RWPE2 (cell line): Measurements from ENCODE around the gene PPFIA2.

Experiments used
- ATAC-seq: fragments of 200-7000 bp; cut with Tn5 transposase; 3 replicates; pipeline ENCODE4 v1.9.1; 2021; ENCODE audit warnings: low read depth
- DNase-seq: peaks from one replicate; pipeline ENCODE4 v3.0.0-alpha.2; 2020; ENCODE audit warnings: low spot score
- H3K27ac ChIP-seq: fragments of 450-650 bp; 2 replicates; pipeline ENCODE4 v1.5.1; 2017; ENCODE audit warnings: mild to moderate bottlenecking; ENCODE audit not compliant: poor library complexity, severe bottlenecking
- H3K27me3 ChIP-seq: fragments of 250-450 bp; sonication (Bioruptor Pico); 2 replicates; pipeline ENCODE4 v1.5.1; 2021; ENCODE audit warnings: mild to moderate bottlenecking, moderate library complexity; ENCODE audit not compliant: insufficient read depth, poor library complexity, severe bottlenecking
- H3K36me3 ChIP-seq: fragments of 250-450 bp; sonication (Bioruptor Pico); 2 replicates; pipeline ENCODE4 v1.5.1; 2020; ENCODE audit warnings: low read depth, mild to moderate bottlenecking, moderate library complexity
- H3K4me1 ChIP-seq: fragments of 250-450 bp; sonication (Bioruptor Pico); 2 replicates; pipeline ENCODE4 v1.5.1; 2021; ENCODE audit warnings: mild to moderate bottlenecking, moderate library complexity; ENCODE audit not compliant: insufficient read depth, poor library complexity, severe bottlenecking
- H3K4me3 ChIP-seq: fragments of 250-450 bp; sonication (Bioruptor Pico); 2 replicates; pipeline ENCODE4 v1.5.1; 2021; ENCODE audit warnings: mild to moderate bottlenecking, moderate library complexity; ENCODE audit not compliant: severe bottlenecking
- H3K9me3 ChIP-seq: fragments of 250-450 bp; sonication (Bioruptor Pico); 2 replicates; pipeline ENCODE4 v1.5.1; 2021; ENCODE audit warnings: mild to moderate bottlenecking, moderate library complexity; ENCODE audit not compliant: severe bottlenecking
- TF ChIP-seq, protein P1 (sequence below): fragments of 450-650 bp; IDR thresholded peaks from one replicate; pipeline ENCODE4 v1.5.1; 2017; ENCODE audit warnings: mild to moderate bottlenecking, moderate library complexity; ENCODE audit not compliant: poor library complexity, severe bottlenecking

Gene PPFIA2

DNA sequence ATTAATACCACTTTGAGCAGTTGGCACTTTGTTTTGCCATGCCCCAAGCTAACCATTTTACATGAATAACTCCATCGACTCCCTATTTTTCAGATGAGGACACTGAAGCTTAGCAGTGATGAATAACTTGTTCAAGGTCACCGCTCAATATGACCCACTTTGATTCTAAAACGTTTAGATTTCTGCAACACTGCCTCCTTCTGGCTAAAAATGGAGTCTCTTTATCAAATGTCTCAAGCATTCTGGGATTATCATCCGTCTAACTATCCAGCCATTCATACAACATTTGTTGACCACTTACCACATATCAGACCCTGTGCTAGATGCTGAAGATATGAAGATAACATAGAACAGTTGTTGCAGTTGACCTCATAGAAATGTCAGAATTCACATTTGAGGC is 298.0 kb downstream of the PPFIA2 start:
- TF ChIP-seq, protein P1, sequence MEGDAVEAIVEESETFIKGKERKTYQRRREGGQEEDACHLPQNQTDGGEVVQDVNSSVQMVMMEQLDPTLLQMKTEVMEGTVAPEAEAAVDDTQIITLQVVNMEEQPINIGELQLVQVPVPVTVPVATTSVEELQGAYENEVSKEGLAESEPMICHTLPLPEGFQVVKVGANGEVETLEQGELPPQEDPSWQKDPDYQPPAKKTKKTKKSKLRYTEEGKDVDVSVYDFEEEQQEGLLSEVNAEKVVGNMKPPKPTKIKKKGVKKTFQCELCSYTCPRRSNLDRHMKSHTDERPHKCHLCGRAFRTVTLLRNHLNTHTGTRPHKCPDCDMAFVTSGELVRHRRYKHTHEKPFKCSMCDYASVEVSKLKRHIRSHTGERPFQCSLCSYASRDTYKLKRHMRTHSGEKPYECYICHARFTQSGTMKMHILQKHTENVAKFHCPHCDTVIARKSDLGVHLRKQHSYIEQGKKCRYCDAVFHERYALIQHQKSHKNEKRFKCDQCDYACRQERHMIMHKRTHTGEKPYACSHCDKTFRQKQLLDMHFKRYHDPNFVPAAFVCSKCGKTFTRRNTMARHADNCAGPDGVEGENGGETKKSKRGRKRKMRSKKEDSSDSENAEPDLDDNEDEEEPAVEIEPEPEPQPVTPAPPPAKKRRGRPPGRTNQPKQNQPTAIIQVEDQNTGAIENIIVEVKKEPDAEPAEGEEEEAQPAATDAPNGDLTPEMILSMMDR: no peak
- DNase-seq (no peak), ATAC-seq (no peak)
- no peak overlapping the region for H3K4me3 ChIP-seq
- H3K4me1 ChIP-seq: no peaks in the 10 kb centered on the region
- no peak overlapping the region for H3K27ac ChIP-seq
- H3K36me3 ChIP-seq: no peaks in the 10 kb centered on the region
- no peaks in the 10 kb centered on the region for H3K9me3 ChIP-seq
- H3K27me3 ChIP-seq: peaks cover 5% of the 10 kb centered on the region

DNA sequence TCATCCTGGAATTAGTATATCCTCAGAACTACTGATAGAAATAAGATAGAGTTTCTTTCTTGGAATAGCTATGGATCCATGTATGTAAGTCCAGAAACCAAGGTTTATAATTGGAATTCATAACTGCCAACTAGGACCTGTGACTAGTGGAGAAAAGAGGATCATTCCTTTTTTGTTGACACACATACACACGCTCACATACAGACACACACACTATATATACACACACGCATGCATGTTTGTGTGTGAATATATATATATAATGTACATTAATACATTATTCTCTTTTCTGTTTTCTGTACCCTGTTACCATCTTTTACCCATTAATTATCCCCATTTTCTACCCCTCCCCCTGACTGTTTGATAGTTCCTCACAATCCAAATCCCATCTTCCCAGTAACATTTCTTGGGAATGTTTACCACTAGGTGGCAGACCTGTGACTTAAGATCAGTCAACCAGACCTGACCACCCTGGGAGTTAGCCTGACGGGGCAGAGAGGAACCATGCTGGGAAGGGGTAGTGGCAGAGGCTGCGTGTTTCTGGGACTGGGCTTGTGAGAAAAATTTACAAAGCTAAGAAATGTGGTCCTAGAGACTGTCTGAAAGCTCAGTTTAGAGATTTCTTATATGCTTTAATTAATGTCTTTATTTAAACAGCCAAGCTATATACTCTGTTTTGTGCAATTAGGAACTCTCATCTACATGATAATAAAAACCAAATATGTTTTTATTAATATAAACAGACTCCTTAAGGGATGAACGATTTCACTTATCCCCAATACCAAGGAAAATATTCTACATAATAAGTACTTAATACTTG is 308.0 kb downstream of the PPFIA2 start:
- Histone ChIP-seq H3K27me3 (no peaks in the 10 kb centered on the region), H3K27ac (no peak overlapping the region), H3K4me1 (no peaks in the 10 kb centered on the region), H3K4me3 (no peak overlapping the region), H3K9me3 (no peaks in the 10 kb centered on the region), H3K36me3 (no peaks in the 10 kb centered on the region)
- TF ChIP-seq, protein P1: peak; percentile 81
- DNase-seq: no peak
- peak; percentile 83 for ATAC-seq

DNA sequence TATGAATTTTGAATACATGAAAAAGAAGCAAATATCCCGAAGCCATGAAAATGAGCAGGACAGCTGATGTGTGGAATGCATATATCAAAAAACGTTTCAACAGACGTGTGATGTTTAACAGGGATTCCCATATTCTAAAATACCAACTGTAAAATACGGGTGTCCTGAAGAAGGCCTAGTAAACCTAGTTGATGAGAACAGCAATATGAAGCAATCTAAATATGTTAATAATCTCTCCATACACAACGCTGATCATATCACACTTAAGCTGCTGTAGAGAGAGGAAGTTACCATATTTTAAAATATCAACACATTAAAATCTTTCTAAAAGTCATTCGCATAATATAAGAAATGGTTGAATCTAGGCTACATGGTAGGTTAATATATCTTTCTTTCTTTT is 317.5 kb downstream of the PPFIA2 start:
- no peak overlapping the region for H3K4me3 ChIP-seq
- TF ChIP-seq, protein P1: no peak
- no peak overlapping the region for H3K27ac ChIP-seq
- no peaks in the 10 kb centered on the region for H3K9me3 ChIP-seq
- no peaks in the 10 kb centered on the region for H3K4me1 ChIP-seq
- no peak for ATAC-seq
- DNase-seq: no peak
- no peaks in the 10 kb centered on the region for H3K27me3 ChIP-seq
- no peaks in the 10 kb centered on the region for H3K36me3 ChIP-seq

DNA sequence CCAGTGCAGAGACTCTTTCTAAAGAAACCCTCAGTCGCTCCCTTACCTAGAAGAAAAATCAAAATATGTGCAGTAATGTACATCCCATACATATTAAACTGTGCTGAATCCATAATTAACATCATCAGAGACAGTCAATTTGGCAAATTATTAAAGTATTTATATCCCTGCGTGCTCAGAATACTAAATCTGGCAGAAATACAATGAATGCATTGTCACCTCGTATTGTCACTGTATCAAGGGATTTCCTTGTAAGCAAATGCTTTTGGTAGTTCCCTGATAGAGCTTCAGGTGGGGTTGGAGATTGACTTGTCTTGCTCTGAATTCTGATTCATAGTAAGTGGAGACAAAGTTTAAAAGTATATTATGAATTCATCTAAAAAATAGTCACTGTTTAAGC is 319.1 kb downstream of the PPFIA2 start:
- no peak overlapping the region for H3K27ac ChIP-seq
- DNase-seq: no peak
- TF ChIP-seq, protein P1: no peak
- no peaks in the 10 kb centered on the region for H3K9me3 ChIP-seq
- H3K4me3 ChIP-seq: no peak overlapping the region
- no peaks in the 10 kb centered on the region for H3K27me3 ChIP-seq
- ATAC-seq: no peak
- no peaks in the 10 kb centered on the region for H3K36me3 ChIP-seq
- no peaks in the 10 kb centered on the region for H3K4me1 ChIP-seq

DNA sequence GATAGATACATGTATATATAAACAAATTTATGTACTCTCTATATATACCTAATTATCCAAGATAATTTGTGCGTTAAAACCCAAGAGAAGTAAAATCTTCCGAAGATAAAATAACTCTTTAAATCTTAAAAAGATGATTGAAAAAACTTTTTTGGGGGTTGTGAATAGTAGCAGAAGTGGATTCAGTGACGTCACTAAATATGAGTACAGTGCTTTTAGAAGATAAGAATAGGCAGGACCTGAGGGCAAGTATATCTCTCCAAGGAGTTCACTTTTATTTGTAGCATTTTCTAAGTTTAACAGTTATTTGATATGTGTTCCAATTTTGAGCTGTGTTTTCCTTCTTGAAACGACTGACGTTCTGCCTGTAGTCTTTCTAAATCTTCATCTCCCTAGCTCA is 319.8 kb downstream of the PPFIA2 start:
- TF ChIP-seq, protein P1: no peak
- no peak overlapping the region for H3K4me3 ChIP-seq
- H3K9me3 ChIP-seq: no peaks in the 10 kb centered on the region
- H3K4me1 ChIP-seq: no peaks in the 10 kb centered on the region
- no peak overlapping the region for H3K27ac ChIP-seq
- H3K36me3 ChIP-seq: no peaks in the 10 kb centered on the region
- H3K27me3 ChIP-seq: no peaks in the 10 kb centered on the region
- ATAC-seq (no peak), DNase-seq (no peak)
